RPMI7951 (cell line): ENCODE results near the gene STAT1. TPM values are rescaled to one million over a fixed set of nuclear protein-coding genes. Genes with fewer than 3 reads are reported as not detected.

ENCODE experiments used
- DNase-seq: peaks from one replicate; pipeline ENCODE4 v3.0.0-alpha.2; 2012; ENCODE audit warnings: low read depth
- total RNA-seq: library from RNA; depleted of rRNA; stranded (reverse); fragments of >200 nt; shearing (Covaris generic); gene quantifications from 2 replicates; pipeline ENCODE4 v1.2.3, GENCODE V29; 2014

The STAT1 gene
- total RNA-seq, 1 experiment from 2014 or later, result 101 TPM

GRCh38 chr2:191031256-191031655 is 17.3 kb upstream of the STAT1 start:
- no peak for DNase-seq

GRCh38 chr2:191030521-191031154 is 16.7 kb upstream of the STAT1 start:
- DNase-seq, result peak; percentile 58

DNA sequence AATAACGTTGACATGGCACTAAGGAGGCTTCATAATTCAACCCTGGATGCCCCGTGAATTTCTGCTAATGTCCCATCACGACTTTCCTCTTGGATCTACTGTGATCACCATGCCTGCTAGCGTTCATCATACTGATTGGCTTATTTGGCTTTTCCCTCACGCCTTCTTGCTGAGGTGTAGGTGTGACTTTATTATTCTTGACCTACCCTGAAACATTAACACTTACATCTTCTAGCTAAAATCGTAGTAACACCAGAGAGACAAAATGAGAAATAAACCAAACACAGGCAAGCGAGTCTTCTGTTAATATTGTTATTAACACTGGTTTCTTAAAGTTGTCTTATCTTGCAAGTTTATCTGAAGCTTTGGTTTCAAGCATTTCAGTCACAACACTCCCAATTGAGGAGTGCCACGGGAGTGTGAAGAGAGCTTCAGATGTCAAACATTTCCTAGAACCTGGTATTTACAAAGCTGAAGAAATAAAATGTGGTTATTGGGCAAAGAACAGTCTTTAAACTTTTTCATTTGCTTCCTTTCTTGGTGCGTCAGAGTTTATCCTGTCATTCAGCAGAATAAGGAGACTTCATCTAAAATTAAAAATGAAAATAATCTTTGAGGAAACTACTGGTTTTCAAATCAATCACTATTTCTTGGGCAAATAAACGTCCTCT is 15.4 kb upstream of the STAT1 start:
- DNase-seq, result no peak

GRCh38 chr2:191026377-191026776 is 12.4 kb upstream of the STAT1 start:
- peak; percentile 52 for DNase-seq

GRCh38 chr2:191025135-191025534 is 11.2 kb upstream of the STAT1 start:
- DNase-seq, result no peak

- no peak for DNase-seq
Measured at GRCh38 chr2:191023235-191023679, 9.3 kb upstream of the STAT1 start.

GRCh38 chr2:191020742-191021381 is 6.9 kb upstream of the STAT1 start:
- DNase-seq, result peak; percentile 71

DNA sequence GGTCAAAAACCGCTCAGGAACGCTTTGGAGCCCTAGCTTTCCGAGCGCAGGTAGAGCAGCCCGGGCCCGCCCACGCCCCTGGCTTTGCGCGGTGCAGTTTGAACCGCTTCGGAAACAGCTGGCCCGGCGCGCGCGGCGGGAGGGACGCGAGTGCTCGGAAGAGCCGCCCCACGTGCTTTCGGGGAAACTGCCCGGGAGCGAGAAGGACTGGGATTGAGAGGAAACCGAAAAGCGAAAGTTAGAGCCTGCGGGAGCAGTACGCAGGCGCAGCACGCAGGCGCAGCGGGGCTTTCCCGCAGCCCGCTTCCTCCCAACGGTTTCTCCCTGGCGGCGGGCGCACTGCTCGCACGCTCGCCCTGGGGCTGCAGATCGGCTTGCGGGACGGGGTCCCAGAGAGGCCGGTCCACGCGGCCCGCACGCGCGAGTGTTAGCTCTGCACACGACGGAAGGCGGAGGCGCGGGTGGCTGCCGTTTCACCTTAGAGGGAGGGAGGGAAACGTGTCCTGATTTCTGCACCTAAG is 6.3 kb upstream of the STAT1 start:
- DNase-seq, result peak; percentile 97

- DNase-seq, result no peak
Measured at GRCh38 chr2:191019376-191019775, 5.4 kb upstream of the STAT1 start.

- DNase-seq, result no peak
Measured at GRCh38 chr2:191018643-191019119, 4.7 kb upstream of the STAT1 start.

DNA sequence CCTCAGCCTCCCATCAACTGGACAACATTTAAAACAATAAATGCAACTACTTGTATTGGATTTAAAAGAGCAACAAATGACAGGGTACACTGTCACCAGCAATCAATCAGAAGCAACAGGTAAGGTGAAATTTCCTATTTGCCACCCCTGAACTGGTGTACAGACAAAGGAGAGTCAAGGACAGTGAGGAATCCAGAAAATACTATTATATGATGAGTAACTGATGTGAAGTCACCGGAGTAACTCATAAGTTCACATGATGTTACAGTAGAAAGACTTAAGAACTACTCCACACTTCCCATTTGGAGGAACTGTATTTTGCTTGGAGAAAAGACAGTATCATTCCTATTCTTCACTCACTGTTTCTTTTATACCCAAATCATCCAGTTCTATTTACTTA is 4.1 kb upstream of the STAT1 start:
- no peak for DNase-seq

DNA sequence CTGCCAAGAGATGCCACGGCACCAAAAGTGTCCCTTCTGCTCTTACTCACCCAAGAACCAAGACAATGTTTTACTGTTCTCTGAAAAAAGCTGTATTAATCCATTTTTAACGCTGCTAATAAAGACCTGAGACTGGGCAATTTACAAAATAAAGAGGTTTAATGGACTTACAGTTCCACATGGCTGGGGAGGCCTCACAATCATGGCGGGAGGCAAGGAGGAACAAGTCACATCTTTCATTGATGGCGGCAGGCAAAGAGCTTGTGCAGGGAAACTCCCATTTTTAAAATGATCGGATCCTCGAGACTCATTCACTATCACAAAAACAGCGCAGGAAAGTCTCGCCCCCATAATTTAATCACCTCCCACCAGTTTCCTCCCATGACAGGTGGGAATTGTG is 1.9 kb upstream of the STAT1 start:
- DNase-seq, result no peak

- DNase-seq, result no peak
Measured at GRCh38 chr2:191015239-191015638, 1.3 kb upstream of the STAT1 start.

- no peak for DNase-seq
Measured at GRCh38 chr2:191014653-191015020, 666 bp upstream of the STAT1 start.

DNA sequence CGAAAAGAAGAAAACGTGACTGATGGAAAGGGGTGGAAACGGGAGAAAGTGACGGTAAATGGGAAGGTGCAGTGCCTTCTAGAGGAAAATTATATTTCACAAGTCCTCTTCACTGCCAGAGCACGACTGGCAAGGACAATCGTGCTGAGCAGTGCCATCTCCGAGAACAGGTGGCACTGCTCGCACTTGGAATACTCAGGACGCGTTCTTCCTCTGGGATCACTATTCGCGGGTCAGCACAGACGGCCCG is 364 bp downstream of the STAT1 start:
- DNase-seq, result no peak

DNA sequence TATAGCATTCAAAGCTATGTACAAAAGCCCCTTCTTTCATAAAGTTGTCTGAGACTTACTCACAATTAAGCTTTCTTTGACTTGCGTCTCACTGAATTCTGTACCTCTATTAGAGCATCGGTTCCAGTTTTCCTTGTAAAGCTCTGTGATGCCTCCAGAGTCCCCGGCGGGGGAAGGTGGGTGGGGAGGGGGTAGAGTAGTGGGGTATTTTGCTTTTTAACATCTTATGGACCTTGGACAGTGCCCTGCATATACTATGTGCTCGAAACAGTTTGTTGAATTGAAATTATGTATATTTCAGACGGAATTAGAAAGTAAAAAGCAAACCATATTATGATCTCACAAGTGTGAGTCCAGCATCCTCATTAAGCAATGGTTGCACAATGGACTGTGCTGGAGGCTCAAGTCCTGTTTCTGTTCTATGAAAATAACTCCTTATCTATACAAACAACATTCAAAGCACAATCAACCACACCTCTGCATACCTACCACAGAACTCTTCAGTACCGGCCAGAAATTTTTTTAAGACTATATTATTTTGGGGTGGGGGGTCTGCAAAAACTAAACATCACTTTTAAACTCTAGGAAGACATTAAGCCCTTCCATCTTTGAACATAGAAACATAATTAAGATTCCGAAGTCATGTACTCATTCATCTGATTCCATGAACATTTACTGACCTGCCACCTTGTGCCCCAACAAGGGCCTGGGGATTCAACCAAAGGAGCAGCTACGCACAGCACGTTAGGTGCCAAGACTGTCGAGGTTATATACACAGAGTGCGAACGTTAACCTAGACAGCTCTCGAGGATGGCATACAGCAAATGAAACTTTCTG is 908 bp downstream of the STAT1 start:
- DNase-seq, result no peak

GRCh38 chr2:191012346-191012745 is 1.6 kb downstream of the STAT1 start:
- DNase-seq, result no peak

DNA sequence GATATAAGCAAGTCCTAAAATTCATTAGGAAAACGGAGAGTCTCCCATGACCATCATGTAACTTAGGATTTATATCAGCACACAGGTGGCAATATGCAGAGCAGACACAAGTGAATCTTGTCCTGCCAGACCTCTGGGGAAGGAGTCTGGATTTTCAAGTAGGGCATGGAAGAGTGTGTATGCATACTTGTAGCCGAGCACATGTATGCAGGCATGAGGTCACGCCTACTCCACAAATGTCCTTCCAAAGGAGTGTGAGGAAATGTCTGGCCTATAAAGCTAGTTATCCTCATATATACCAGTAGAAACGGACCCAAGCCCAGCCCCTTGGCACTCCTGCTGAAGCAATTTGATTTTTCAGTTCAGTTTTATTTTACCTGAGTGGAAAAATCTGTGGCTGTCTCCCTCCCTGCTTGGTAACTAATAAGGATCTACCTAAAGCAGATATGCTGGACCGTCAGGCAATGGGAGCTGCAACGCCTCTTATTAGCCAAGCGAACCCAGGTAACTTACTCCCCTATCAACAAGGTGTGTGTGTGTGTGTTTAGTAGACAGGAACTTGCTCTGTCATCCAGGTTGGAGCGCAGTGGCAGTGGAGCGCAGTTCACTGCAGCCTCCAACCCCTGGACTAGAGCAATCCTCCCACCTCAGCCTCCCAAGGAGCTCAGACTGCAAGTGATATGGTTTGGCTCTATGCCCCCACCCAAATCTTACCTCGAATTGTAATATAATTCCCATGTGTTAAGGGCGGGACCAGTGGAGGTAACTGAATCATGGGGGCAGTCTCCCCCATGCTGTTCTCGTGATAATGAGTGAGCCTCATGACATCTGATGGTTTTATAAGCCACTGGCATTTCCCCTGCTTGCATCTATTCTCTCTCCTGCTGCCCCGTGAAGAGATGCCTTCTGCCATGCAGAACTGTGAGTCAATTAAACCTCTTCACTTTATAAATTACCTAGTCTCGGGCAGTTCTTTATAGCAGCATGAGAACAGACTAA is 2.8 kb downstream of the STAT1 start:
- no peak for DNase-seq

GRCh38 chr2:191009541-191010374 is 4.2 kb downstream of the STAT1 start:
- DNase-seq, result no peak

GRCh38 chr2:191008286-191008685 is 5.7 kb downstream of the STAT1 start:
- DNase-seq, result no peak
